GM12878 (cell line): ENCODE measurements around the gene PARP1. TPM values are rescaled to one million over a fixed set of nuclear protein-coding genes. Genes with fewer than 3 reads are reported as not detected.

ENCODE experiments used
- ATAC-seq: fragments of 200-7000 bp; cut with Tn5 transposase; 3 replicates; pipeline ENCODE4 v1.9.1; 2020; ENCODE audit warnings: mild to moderate bottlenecking, moderate library complexity
- BruUV-seq: library from RNA; stranded (reverse); fragments of 400-500 nt; replicated peaks from 2 replicates; lab custom pipeline; 2021; lab: Mats Ljungman, UMichigan
- CTCF ChIA-PET: fragments of 300-600 bp; sonication (Branson Sonifier 250); formaldehyde crosslinking; extraction: SDS; loops from one replicate; lab custom pipeline; 2021; ENCODE audit warnings: inconsistent platforms; lab: Yijun Ruan, JAX
- POLR2A ChIA-PET: fragments of 350-600 bp; formaldehyde crosslinking; extraction: SDS; loops from one replicate; lab custom pipeline; 2021; ENCODE audit warnings: inconsistent platforms; lab: Charles Lee
- RAD21 ChIA-PET: fragments of 300-600 bp; sonication (Branson Sonifier 250); formaldehyde crosslinking; loops from one replicate; lab custom pipeline; 2023; ENCODE audit warnings: antibody characterized with exemption; ENCODE audit not compliant: unreplicated experiment; lab: Charles Lee
- SMC1A ChIA-PET: fragments of 300-600 bp; sonication (Branson Sonifier 250); formaldehyde crosslinking; loops from one replicate; lab custom pipeline; 2023; ENCODE audit not compliant: unreplicated experiment, uncharacterized antibody; lab: Charles Lee
- DNase-seq: peaks from one replicate; pipeline ENCODE4 v3.0.0-alpha.2; 2011; ENCODE audit warnings: low read depth, low spot score
- FAIRE-seq: peaks from 3 replicates; lab custom pipeline; 2011; peaks lifted over from hg19 to GRCh38; lab: Jason Lieb, UNC
- H2AFZ ChIP-seq: 2 replicates; pipeline ENCODE4 v1.6.0; 2011; ENCODE audit warnings: low read depth, low read length, control low read depth; ENCODE audit not compliant: control insufficient read depth
- H3K27ac ChIP-seq: 2 replicates; pipeline ENCODE4 v1.5.1; 2011; ENCODE audit warnings: control low read depth; ENCODE audit not compliant: control insufficient read depth, insufficient read depth
- H3K27me3 ChIP-seq, 2 experiments: replicated peaks in 1 of 2; 2 replicates each; pipeline versions ENCODE4 v1.6.0 to v1.6.1; 2011; ENCODE audit warnings: low read length in 1 of 2; ENCODE audit not compliant: control insufficient read depth in 2 of 2, insufficient read depth in 2 of 2
- H3K36me3 ChIP-seq, 2 experiments: 2 replicates each; pipeline ENCODE4 v1.5.1; 2011; ENCODE audit warnings: low read length in 1 of 2; ENCODE audit not compliant: control insufficient read depth in 2 of 2, insufficient read depth in 2 of 2
- H3K4me1 ChIP-seq: 2 replicates; pipeline ENCODE4 v1.6.1; 2011; ENCODE audit warnings: mild to moderate bottlenecking, low read length, moderate library complexity, mixed read lengths; ENCODE audit not compliant: control insufficient read depth, insufficient read depth
- H3K4me2 ChIP-seq: 2 replicates; pipeline ENCODE4 v1.6.0; 2011; ENCODE audit warnings: control low read depth; ENCODE audit not compliant: control insufficient read depth, insufficient read depth
- H3K4me3 ChIP-seq: fragments of 200-600 bp; sonication (generic); 2 replicates; pipeline ENCODE4 v1.5.1; 2016
- H3K79me2 ChIP-seq: 2 replicates; pipeline ENCODE4 v1.6.0; 2011; ENCODE audit warnings: low read length; ENCODE audit not compliant: control insufficient read depth, insufficient read depth
- H3K9ac ChIP-seq: 2 replicates; pipeline ENCODE4 v1.8.0; 2011; ENCODE audit warnings: low read length, control low read depth, mixed read lengths; ENCODE audit not compliant: control insufficient read depth, insufficient read depth
- H3K9me3 ChIP-seq: replicated peaks from 3 replicates; pipeline ENCODE4 v1.5.1; 2011; ENCODE audit warnings: mild to moderate bottlenecking, low read length; ENCODE audit not compliant: control insufficient read depth, insufficient read depth
- H4K20me1 ChIP-seq: 2 replicates; pipeline ENCODE4 v1.6.0; 2011; ENCODE audit not compliant: control insufficient read depth, insufficient read depth
- BCL3 ChIP-seq: IDR thresholded peaks from 2 replicates; pipeline ENCODE4 v1.6.1; 2011; ENCODE audit warnings: borderline replicate concordance, low read depth, mild to moderate bottlenecking, moderate library complexity, low read length; ENCODE audit not compliant: insufficient read depth, poor library complexity, severe bottlenecking
- E2F4 ChIP-seq: IDR thresholded peaks from 2 replicates; pipeline ENCODE4 v1.6.1; 2012; ENCODE audit warnings: low read depth, low read length, improper control_type of control experiment
- FOXK2 ChIP-seq: fragments of 450-650 bp; IDR thresholded peaks from 2 replicates; pipeline ENCODE4 v1.6.1; 2017; ENCODE audit warnings: mild to moderate bottlenecking, moderate library complexity
- MAX ChIP-seq: IDR thresholded peaks from 2 replicates; pipeline ENCODE4 v1.6.1; 2012; ENCODE audit warnings: low read depth, low read length, improper control_type of control experiment
- MTA2 ChIP-seq: fragments of 450-650 bp; IDR thresholded peaks from 2 replicates; pipeline ENCODE4 v1.6.1; 2016; ENCODE audit warnings: low read depth, mild to moderate bottlenecking, moderate library complexity
- MXI1 ChIP-seq: fragments of 150-350 bp; IDR thresholded peaks from 2 replicates; pipeline ENCODE4 v1.6.1; 2011; ENCODE audit warnings: low read depth, mild to moderate bottlenecking, inconsistent platforms, low read length, improper control_type of control experiment
- NFXL1 ChIP-seq: fragments of 450-650 bp; IDR thresholded peaks from 2 replicates; pipeline ENCODE4 v1.6.1; 2017; ENCODE audit warnings: antibody characterized with exemption, mild to moderate bottlenecking, borderline replicate concordance
- NFYA ChIP-seq: IDR thresholded peaks from 2 replicates; pipeline ENCODE4 v1.6.1; 2011; ENCODE audit warnings: low read depth, mild to moderate bottlenecking, low read length, improper control_type of control experiment, borderline replicate concordance
- NFYB ChIP-seq: IDR thresholded peaks from 2 replicates; pipeline ENCODE4 v1.6.1; 2011; ENCODE audit warnings: low read depth, mild to moderate bottlenecking, low read length, improper control_type of control experiment, moderate library complexity; ENCODE audit not compliant: insufficient read depth
- PBX3 ChIP-seq: IDR thresholded peaks from 2 replicates; pipeline ENCODE4 v1.6.1; 2011; ENCODE audit warnings: mild to moderate bottlenecking, low read depth, low read length, moderate library complexity; ENCODE audit not compliant: insufficient replicate concordance
- RELA ChIP-seq: fragments of 450-650 bp; IDR thresholded peaks from 2 replicates; pipeline ENCODE4 v1.8.0; 2014; ENCODE audit warnings: borderline replicate concordance; ENCODE audit not compliant: partially characterized antibody
- RELB ChIP-seq: fragments of 450-650 bp; IDR thresholded peaks from 2 replicates; pipeline ENCODE4 v1.6.1; 2017; ENCODE audit warnings: low read depth, mild to moderate bottlenecking, moderate library complexity
- SIX5 ChIP-seq: IDR thresholded peaks from 2 replicates; pipeline ENCODE4 v1.6.1; 2011; ENCODE audit warnings: mild to moderate bottlenecking, low read depth, low read length, moderate library complexity; ENCODE audit not compliant: severe bottlenecking
- TCF12 ChIP-seq: IDR thresholded peaks from 2 replicates; pipeline ENCODE4 v1.6.1; 2011; ENCODE audit warnings: low read depth, mild to moderate bottlenecking, low read length
- YY1 ChIP-seq: IDR thresholded peaks from 2 replicates; pipeline ENCODE4 v1.6.1; 2011; ENCODE audit warnings: low read depth, mild to moderate bottlenecking, low read length
- ZNF384 ChIP-seq: IDR thresholded peaks from 2 replicates; pipeline ENCODE4 v1.6.1; 2012; ENCODE audit warnings: low read depth, mild to moderate bottlenecking, low read length, improper control_type of control experiment, borderline replicate concordance
- WGBS: methylation state at CpG from one replicate; pipeline ENCODE4 v1.1.6; 2016; ENCODE audit warnings: low lambda C conversion rate; ENCODE audit not compliant: insufficient replicate concordance, insufficient coverage; ENCODE audit errors: missing lambda C conversion rate; 5-methylcytosine and 5-hydroxymethylcytosine counted together
- in situ Hi-C: fragments of 300-500 bp; cut with MboI; formaldehyde crosslinking; loops from 9 replicates; pipeline ENCODE4 v1.14.3; 2018; ENCODE audit warnings: mixed read lengths
- intact Hi-C: fragments of 100-400 bp; cut with micrococcal nuclease; formaldehyde crosslinking; loops from one replicate; pipeline ENCODE4 v1.14.2; 2022; ENCODE audit not compliant: unreplicated experiment
- polyA plus RNA-seq, 11 experiments: library from polyadenylated mRNA; depleted of rRNA in 4 of 11; unstranded in 6 of 11; stranded (reverse) in 5 of 11; fragments of >200 nt; fragmentation: Nextera tagmentation in 4 of 11; fragmentation: Illumina TruSeq in 1 of 11; extraction: Ambion mirVana in 4 of 11; extraction: Trizol in 1 of 11; gene quantifications; 1 replicate in 1 of 11; 2 replicates in 10 of 11; pipeline versions ENCODE4 v1.2.1 to v1.2.3, GENCODE V29; 2011 to 2016; ENCODE audit warnings: inconsistent platforms in 2 of 11, missing spikeins in 2 of 11, low read depth in 1 of 11
- total RNA-seq, 4 experiments: library from RNA; depleted of rRNA in 3 of 4; stranded (reverse); fragments of >200 nt in 3 of 4; fragmentation: Illumina TruSeq in 1 of 4; extraction: Trizol in 1 of 4; gene quantifications; 2 replicates each; pipeline versions ENCODE4 v1.2.1 to v1.2.3, GENCODE V29; 2013 to 2021
- TF ChIP-seq, protein P1 (sequence below): fragments of 450-650 bp; IDR thresholded peaks from 2 replicates; pipeline ENCODE4 v1.6.1; 2014; ENCODE audit warnings: mild to moderate bottlenecking

The PARP1 gene
- total and polyA plus RNA-seq, 10 of the 15 experiments (the other 5 are each of a cell fraction or from before 2014, with no cell fraction given): 113 to 287 (median 265) TPM

GRCh38 chr1:226394462-226394861, 13.4 kb downstream of the PARP1 start:
- H3K9me3 ChIP-seq: no peaks in the 10 kb centered on the region
- 86% methylated on average over 5 of the region's 5 CpGs for WGBS
- H3K27ac ChIP-seq: no peak overlapping the region
- FAIRE-seq (no peak), ATAC-seq (no peak), DNase-seq (no peak)
- H3K4me3 ChIP-seq: no peak overlapping the region
- BruUV-seq: no TSS peak
- intact Hi-C loops (no loop called here), in situ Hi-C loops (no loop called here)
- H3K79me2 ChIP-seq: peaks cover 26% of the 10 kb centered on the region
- no peaks in the 10 kb centered on the region for H3K4me1 ChIP-seq
- H2AFZ ChIP-seq: no peak overlapping the region
- H4K20me1 ChIP-seq: 0 out of 2 replicates have a peak, but pooled peaks cover 4% of the 10 kb centered on the region
- CTCF ChIA-PET: interaction anchor here (1.0 kb wide), 1 partner anchor 9 kb away, joined by 4 read pairs; no protein-coding TSS in a partner anchor
- POLR2A ChIA-PET: no interaction called here
- H3K9ac ChIP-seq: no peak overlapping the region
- H3K27me3 ChIP-seq: no peaks in the 10 kb centered on the region
- peaks cover 18 to 39% of the 10 kb centered on the region in 2 experiments for H3K36me3 ChIP-seq
- SMC1A ChIA-PET: no interaction called here
- H3K4me2 ChIP-seq: no peak overlapping the region
- RAD21 ChIA-PET: no interaction called here
- no peak for TF ChIP-seq SIX5
- no peak for TF ChIP-seq PBX3
- TF ChIP-seq BCL3: no peak
- no peak for TF ChIP-seq RELA
- no peak for TF ChIP-seq E2F4
- TF ChIP-seq MXI1: no peak
- TF ChIP-seq NFXL1: no peak
- TF ChIP-seq NFYA: no peak
- TF ChIP-seq TCF12: no peak
- no peak for TF ChIP-seq ZNF384
- TF ChIP-seq MTA2: no peak
- no peak for TF ChIP-seq YY1
- TF ChIP-seq MAX: no peak
- TF ChIP-seq FOXK2: no peak
- TF ChIP-seq, protein P1, sequence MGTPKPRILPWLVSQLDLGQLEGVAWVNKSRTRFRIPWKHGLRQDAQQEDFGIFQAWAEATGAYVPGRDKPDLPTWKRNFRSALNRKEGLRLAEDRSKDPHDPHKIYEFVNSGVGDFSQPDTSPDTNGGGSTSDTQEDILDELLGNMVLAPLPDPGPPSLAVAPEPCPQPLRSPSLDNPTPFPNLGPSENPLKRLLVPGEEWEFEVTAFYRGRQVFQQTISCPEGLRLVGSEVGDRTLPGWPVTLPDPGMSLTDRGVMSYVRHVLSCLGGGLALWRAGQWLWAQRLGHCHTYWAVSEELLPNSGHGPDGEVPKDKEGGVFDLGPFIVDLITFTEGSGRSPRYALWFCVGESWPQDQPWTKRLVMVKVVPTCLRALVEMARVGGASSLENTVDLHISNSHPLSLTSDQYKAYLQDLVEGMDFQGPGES: no peak
- no peak for TF ChIP-seq RELB
- TF ChIP-seq NFYB: no peak
